ENCODE measurements around the gene FTCD.
A peak's percentile ranks its signal among the peaks of the same experiment; 100 is the strongest.
"Not testable (repeated sequence)": the region's sequence is repeated elsewhere in the genome, so short reads cannot be mapped to it uniquely, and the experiment has no call there.

FTCD gene

DNA sequence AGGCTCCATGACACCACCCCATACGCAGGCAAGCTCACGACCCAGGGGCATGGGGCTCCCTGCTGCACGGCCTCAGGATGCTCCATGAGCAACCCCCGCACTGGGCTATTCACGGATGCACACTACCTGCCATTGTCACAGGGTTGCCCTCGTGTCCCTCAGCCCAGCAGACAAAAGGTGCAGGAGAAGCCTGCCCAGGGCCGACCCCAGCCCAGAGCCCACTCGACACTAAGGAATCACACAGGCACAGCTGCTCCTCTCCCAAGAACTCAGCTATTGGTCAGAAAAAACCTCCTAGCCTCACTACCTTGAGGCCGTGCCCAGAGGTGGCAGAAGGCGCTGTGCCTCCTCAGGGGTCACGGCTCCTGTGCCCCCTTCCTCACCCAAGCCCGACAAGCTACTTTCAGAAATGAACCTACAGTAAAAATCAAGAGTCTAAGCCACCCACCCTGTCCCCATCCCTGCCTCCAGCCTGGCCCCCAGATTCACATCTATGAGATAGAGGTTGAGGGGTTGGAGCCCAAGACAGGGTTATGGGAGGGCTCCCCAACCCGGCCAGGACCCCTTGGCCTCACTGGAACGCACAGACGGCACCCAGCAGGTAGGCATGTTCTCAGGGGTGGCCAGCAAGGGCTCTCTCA lies 35.2 kb upstream of the FTCD start:
- Mint-ChIP-seq H3K4me1 (no peaks in the 10 kb centered on the region), H3K27ac (no peak overlapping the region), H3K27me3 (no peaks in the 10 kb centered on the region), H3K4me3 (no peak overlapping the region), H3K9me3 (no peaks in the 10 kb centered on the region), H3K36me3 (peaks cover 4% of the 10 kb centered on the region)

GRCh38 chr21:46189959-46190490 lies 34.6 kb upstream of the FTCD start:
- no peaks in the 10 kb centered on the region for H3K9me3 Mint-ChIP-seq
- H3K27ac Mint-ChIP-seq = no peak overlapping the region
- peaks cover 3% of the 10 kb centered on the region for H3K36me3 Mint-ChIP-seq
- H3K4me1 Mint-ChIP-seq = no peaks in the 10 kb centered on the region
- H3K27me3 Mint-ChIP-seq = no peaks in the 10 kb centered on the region
- H3K4me3 Mint-ChIP-seq = no peak overlapping the region

GRCh38 chr21:46189213-46189958 lies 34.0 kb upstream of the FTCD start:
- Mint-ChIP-seq H3K27ac (no peak overlapping the region), H3K27me3 (no peaks in the 10 kb centered on the region)

GRCh38 chr21:46188226-46189212 lies 33.1 kb upstream of the FTCD start:
- Mint-ChIP-seq H3K4me3 (no peak overlapping the region), H3K9me3 (no peaks in the 10 kb centered on the region), H3K4me1 (no peaks in the 10 kb centered on the region), H3K27ac (no peak overlapping the region), H3K27me3 (no peaks in the 10 kb centered on the region), H3K36me3 (peaks cover under 1% of the 10 kb centered on the region)

More at GRCh38 chr21:46189213-46189958, 34.0 kb upstream of the FTCD start:
- Mint-ChIP-seq H3K4me1 (no peaks in the 10 kb centered on the region), H3K9me3 (no peaks in the 10 kb centered on the region), H3K4me3 (no peak overlapping the region), H3K36me3 (peaks cover 3% of the 10 kb centered on the region)

DNA sequence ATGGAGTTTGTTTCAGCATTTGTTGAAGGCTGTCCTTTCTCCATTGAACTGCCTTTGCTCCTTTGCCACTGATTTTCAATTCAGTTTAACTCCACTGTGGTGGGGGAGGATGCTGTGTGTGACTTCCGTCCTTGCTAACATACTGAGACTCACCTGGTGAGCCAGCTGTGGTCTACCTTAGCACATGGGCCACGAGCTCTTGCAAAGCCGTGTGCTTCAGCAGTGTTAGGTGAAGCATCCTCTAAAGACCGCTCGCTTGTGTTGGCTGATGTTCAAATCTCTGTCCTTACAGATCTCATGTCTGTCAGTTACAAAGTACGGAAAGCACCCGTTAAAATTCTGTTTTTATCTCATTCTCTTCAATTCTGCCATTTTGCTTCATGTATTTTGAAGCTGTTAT lies 32.4 kb upstream of the FTCD start:
- Mint-ChIP-seq H3K36me3 (no peaks in the 10 kb centered on the region), H3K4me1 (no peaks in the 10 kb centered on the region), H3K27me3 (no peaks in the 10 kb centered on the region), H3K4me3 (no peak overlapping the region), H3K9me3 (no peaks in the 10 kb centered on the region), H3K27ac (no peak overlapping the region)

GRCh38 chr21:46187261-46187660 lies 31.9 kb upstream of the FTCD start:
- H3K36me3 Mint-ChIP-seq = no peaks in the 10 kb centered on the region
- no peaks in the 10 kb centered on the region for H3K27me3 Mint-ChIP-seq
- H3K27ac Mint-ChIP-seq = no peak overlapping the region
- H3K4me1 Mint-ChIP-seq = no peaks in the 10 kb centered on the region
- H3K4me3 Mint-ChIP-seq = no peak overlapping the region
- no peaks in the 10 kb centered on the region for H3K9me3 Mint-ChIP-seq

GRCh38 chr21:46185716-46186115 lies 30.3 kb upstream of the FTCD start:
- Mint-ChIP-seq H3K27ac (no peak overlapping the region), H3K27me3 (no peaks in the 10 kb centered on the region), H3K9me3 (no peaks in the 10 kb centered on the region), H3K36me3 (no peaks in the 10 kb centered on the region), H3K4me3 (no peak overlapping the region), H3K4me1 (no peaks in the 10 kb centered on the region)

DNA sequence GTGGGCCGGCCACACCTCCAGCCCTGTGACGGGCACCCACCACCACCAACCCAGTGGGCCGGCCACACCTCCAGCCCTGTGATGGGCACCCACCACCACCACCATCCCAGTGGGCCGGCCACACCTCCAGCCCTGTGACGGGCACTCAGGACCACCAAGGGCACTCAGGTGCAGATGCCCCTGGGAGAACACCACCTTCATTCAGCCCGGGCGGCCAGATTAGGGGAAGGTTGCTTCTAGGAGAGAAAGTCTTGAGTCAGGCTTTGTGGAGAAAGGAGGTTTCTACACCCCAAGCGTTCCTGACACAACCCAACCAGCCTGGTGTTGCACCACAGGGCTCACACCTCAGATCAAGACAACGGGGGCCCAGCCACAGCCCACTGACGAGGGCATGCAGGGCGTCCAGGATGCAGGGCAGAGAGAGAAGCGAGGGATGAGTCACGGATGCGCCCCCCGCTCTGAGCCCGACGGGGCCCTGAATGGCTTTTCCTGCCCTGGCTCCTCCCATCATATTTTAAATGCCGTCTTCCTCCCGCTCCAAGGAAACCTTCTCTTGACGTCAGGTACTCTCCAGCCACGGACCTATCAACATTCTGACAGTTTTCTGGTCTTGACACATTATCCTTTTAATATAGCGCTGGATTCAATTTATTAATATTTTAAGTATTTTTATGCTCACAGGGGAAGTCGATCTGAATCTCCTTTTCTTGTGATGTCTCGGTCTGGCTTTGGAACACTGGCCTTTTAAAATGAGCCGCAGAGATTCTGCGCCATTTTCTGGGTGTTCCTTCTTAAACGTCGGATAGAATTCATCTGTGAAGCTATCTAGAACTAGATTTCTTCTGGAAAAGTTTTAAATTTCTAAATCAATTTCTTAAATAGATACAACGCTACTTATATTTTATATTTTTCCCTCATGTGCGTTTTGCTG lies 29.5 kb upstream of the FTCD start:
- no peaks in the 10 kb centered on the region for H3K9me3 Mint-ChIP-seq
- H3K36me3 Mint-ChIP-seq = no peaks in the 10 kb centered on the region
- H3K27me3 Mint-ChIP-seq = no peaks in the 10 kb centered on the region
- H3K4me3 Mint-ChIP-seq = peak overlapping the region; percentile 84
- H3K27ac Mint-ChIP-seq = peak overlapping the region; percentile 23
- no peaks in the 10 kb centered on the region for H3K4me1 Mint-ChIP-seq

- H3K27me3 Mint-ChIP-seq = no peaks in the 10 kb centered on the region
- H3K27ac Mint-ChIP-seq = peak within 1 kb of the TSS; percentile 23
- peak within 1 kb of the TSS; percentile 84 for H3K4me3 Mint-ChIP-seq
- no peaks in the 10 kb centered on the region for H3K36me3 Mint-ChIP-seq
- no peaks in the 10 kb centered on the region for H3K9me3 Mint-ChIP-seq
- no peaks in the 10 kb centered on the region for H3K4me1 Mint-ChIP-seq
Observed at GRCh38 chr21:46183910-46184624, 28.7 kb upstream of the FTCD start, which contains the start of gene SPATC1L. Gene SPATC1L (minus strand): TSS chr21:46184459. CDS start chr21:46182816, 1,643 bp downstream.

DNA sequence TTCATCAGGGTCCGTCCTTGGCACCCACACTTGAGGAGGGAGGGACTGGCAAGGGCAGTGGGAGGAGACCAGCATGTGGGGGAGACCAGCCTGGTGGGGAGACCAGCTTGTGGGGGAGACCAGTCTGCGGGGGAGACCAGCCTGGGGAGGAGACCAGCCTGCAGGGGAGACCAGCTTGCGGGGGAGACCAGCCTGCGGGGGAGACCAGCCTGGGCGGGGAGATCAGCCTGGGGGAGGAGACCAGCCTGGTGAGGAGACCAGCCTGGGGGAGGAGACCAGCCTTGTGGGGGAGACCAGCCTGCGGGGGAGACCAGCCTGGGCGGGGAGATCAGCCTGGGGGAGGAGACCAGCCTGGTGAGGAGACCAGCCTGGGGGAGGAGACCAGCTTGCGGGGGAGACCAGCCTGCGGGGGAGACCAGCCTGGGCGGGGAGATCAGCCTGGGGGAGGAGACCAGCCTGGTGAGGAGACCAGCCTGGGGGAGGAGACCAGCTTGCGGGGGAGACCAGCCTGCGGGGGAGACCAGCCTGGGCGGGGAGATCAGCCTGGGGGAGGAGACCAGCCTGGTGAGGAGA lies 28.0 kb upstream of the FTCD start:
- not testable (repeated sequence) for H3K27me3 Mint-ChIP-seq, H3K9me3 Mint-ChIP-seq, H3K27ac Mint-ChIP-seq, H3K36me3 Mint-ChIP-seq, H3K4me3 Mint-ChIP-seq, H3K4me1 Mint-ChIP-seq

- no peak overlapping the region for H3K4me3 Mint-ChIP-seq
- H3K4me1 Mint-ChIP-seq = no peaks in the 10 kb centered on the region
- no peak overlapping the region for H3K27ac Mint-ChIP-seq
- no peaks in the 10 kb centered on the region for H3K36me3 Mint-ChIP-seq
- H3K9me3 Mint-ChIP-seq = no peaks in the 10 kb centered on the region
- H3K27me3 Mint-ChIP-seq = no peaks in the 10 kb centered on the region
Observed at GRCh38 chr21:46182548-46183336, 27.4 kb upstream of the FTCD start.

DNA sequence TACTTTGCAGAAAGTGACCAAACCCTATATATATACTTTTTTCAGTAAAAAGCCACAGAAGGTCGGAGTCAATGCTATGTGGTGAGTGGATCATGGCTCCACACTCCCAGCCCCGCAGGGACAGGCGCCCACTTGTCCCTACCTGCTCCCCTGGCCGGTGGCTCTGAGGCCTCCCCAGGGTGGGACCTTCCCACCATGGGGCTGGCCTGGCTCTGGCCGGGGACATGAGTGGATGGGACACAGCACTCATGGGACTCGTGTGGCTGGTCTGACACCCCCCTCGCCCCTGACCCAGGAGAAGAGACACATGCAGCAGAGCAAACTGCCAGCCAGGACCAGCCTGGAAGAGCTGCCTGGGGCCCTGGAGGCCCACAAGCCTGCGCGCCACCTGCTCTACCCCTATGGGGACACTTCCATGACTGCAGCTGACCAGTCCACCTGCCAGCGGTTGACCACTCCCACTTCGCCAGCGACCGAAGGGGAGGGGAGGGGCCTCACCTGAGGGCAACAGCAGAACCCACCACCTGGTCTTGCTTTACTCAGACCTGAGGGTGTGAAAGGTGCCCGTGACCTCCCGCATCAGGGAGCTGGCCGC lies 26.7 kb upstream of the FTCD start:
- H3K27me3 Mint-ChIP-seq = no peaks in the 10 kb centered on the region
- H3K4me3 Mint-ChIP-seq = no peak overlapping the region
- H3K27ac Mint-ChIP-seq = no peak overlapping the region
- H3K36me3 Mint-ChIP-seq = no peaks in the 10 kb centered on the region
- H3K4me1 Mint-ChIP-seq = no peaks in the 10 kb centered on the region
- H3K9me3 Mint-ChIP-seq = no peaks in the 10 kb centered on the region

- no peak overlapping the region for H3K27ac Mint-ChIP-seq
- H3K36me3 Mint-ChIP-seq = no peaks in the 10 kb centered on the region
- no peak overlapping the region for H3K4me3 Mint-ChIP-seq
- H3K4me1 Mint-ChIP-seq = no peaks in the 10 kb centered on the region
- H3K27me3 Mint-ChIP-seq = no peaks in the 10 kb centered on the region
- H3K9me3 Mint-ChIP-seq = peaks cover under 1% of the 10 kb centered on the region
Observed at GRCh38 chr21:46181436-46181835, 26.1 kb upstream of the FTCD start.
